Raji (cell line): ENCODE measurements around the gene MACC1.
A peak's percentile ranks its signal among the peaks of the same experiment; 100 is the strongest.

Experiments
- POLR2A ChIP-seq: IDR thresholded peaks from 2 replicates; pipeline ENCODE4 v1.6.1; 2011; ENCODE audit warnings: low read depth, low read length, control low read depth; ENCODE audit not compliant: insufficient read depth

MACC1 gene

GRCh38 chr7:20217193-20217948 is at the start of gene MACC1:
MACC1 (minus strand) TSS chr7:20217384; CDS start chr7:20161862, 55,522 bp downstream.
- TF ChIP-seq POLR2A, result peak; percentile 56

- TF ChIP-seq POLR2A, result no peak
Measured at GRCh38 chr7:20264623-20265022, 47.4 kb upstream of the MACC1 start.

GRCh38 chr7:20260223-20260622 is 43.0 kb upstream of the MACC1 start:
- TF ChIP-seq POLR2A, result no peak

GRCh38 chr7:20257212-20257611 is 40.0 kb upstream of the MACC1 start:
- no peak for TF ChIP-seq POLR2A

GRCh38 chr7:20249920-20250319 is 32.7 kb upstream of the MACC1 start:
- no peak for TF ChIP-seq POLR2A

- no peak for TF ChIP-seq POLR2A
Measured at GRCh38 chr7:20249376-20249775, 32.2 kb upstream of the MACC1 start.

- no peak for TF ChIP-seq POLR2A
Measured at GRCh38 chr7:20246236-20246635, 29.1 kb upstream of the MACC1 start.

- TF ChIP-seq POLR2A, result no peak
Measured at GRCh38 chr7:20244334-20245120, 27.3 kb upstream of the MACC1 start.

- no peak for TF ChIP-seq POLR2A
Measured at GRCh38 chr7:20241911-20242261, 24.7 kb upstream of the MACC1 start.

GRCh38 chr7:20241194-20241910 is 24.2 kb upstream of the MACC1 start:
- no peak for TF ChIP-seq POLR2A

GRCh38 chr7:20240080-20240926 is 23.1 kb upstream of the MACC1 start:
- TF ChIP-seq POLR2A, result no peak

GRCh38 chr7:20238754-20239324 is 21.7 kb upstream of the MACC1 start:
- TF ChIP-seq POLR2A, result no peak

- no peak for TF ChIP-seq POLR2A
Measured at GRCh38 chr7:20238194-20238753, 21.1 kb upstream of the MACC1 start.

- TF ChIP-seq POLR2A, result no peak
Measured at GRCh38 chr7:20237464-20238193, 20.4 kb upstream of the MACC1 start.

- no peak for TF ChIP-seq POLR2A
Measured at GRCh38 chr7:20236790-20237189, 19.6 kb upstream of the MACC1 start.
